WI38 (cell line): ENCODE data around the gene PITPNM1.

Experiments used
- H3K4me3 ChIP-seq: 2 replicates; pipeline ENCODE4 v1.5.1; 2011; ENCODE audit warnings: low read depth, mild to moderate bottlenecking, control low read depth, low read length
- TF ChIP-seq, protein P1 (sequence below): IDR thresholded peaks from 2 replicates; pipeline ENCODE4 v1.5.1; 2012; ENCODE audit warnings: low read depth, mild to moderate bottlenecking, control low read depth, low read length

The PITPNM1 gene

GRCh38 chr11:67534070-67534679, 29.0 kb upstream of the PITPNM1 start:
- H3K4me3 ChIP-seq = no peak overlapping the region
- TF ChIP-seq, protein P1, sequence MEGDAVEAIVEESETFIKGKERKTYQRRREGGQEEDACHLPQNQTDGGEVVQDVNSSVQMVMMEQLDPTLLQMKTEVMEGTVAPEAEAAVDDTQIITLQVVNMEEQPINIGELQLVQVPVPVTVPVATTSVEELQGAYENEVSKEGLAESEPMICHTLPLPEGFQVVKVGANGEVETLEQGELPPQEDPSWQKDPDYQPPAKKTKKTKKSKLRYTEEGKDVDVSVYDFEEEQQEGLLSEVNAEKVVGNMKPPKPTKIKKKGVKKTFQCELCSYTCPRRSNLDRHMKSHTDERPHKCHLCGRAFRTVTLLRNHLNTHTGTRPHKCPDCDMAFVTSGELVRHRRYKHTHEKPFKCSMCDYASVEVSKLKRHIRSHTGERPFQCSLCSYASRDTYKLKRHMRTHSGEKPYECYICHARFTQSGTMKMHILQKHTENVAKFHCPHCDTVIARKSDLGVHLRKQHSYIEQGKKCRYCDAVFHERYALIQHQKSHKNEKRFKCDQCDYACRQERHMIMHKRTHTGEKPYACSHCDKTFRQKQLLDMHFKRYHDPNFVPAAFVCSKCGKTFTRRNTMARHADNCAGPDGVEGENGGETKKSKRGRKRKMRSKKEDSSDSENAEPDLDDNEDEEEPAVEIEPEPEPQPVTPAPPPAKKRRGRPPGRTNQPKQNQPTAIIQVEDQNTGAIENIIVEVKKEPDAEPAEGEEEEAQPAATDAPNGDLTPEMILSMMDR = no peak

GRCh38 chr11:67532889-67533288, 27.7 kb upstream of the PITPNM1 start:
- TF ChIP-seq, protein P1 = no peak
- H3K4me3 ChIP-seq = no peak overlapping the region

DNA sequence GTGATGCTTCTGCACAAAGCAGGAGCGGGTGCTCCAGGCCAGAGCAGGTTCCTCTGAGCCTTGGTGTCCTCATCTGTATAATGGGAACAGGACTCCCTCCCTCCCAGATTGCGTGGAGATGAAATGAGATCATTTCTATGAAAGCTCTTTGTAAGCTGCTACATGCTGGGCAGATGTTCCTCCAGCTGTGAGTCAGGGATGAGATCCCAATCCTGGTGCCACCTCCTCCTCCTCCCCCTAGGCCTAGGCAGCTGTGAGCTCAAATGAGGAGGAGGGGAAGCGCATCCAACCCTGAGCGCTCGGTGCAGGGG, 25.1 kb upstream of the PITPNM1 start:
- TF ChIP-seq, protein P1 = no peak
- no peak overlapping the region for H3K4me3 ChIP-seq

DNA sequence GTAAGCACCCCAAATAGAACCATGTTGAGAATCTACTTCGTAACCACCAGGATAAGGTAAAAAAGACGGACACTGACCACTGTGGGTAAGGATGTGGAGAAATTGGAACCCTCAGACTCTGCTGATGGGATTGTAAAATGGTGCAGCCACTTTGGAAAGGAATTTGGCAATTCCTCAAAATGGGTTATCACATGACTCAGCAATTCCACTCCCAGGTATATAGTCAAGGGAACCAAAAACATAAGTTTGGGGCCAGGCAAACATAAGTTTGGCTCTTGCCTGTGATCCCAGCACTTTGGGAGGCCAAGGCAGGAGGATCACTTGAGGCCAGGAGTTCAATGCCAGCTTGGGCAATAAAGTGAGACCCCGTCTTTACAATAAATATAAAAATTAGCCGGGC, 23.2 kb upstream of the PITPNM1 start:
- H3K4me3 ChIP-seq = no peak overlapping the region
- TF ChIP-seq, protein P1 = no peak

DNA sequence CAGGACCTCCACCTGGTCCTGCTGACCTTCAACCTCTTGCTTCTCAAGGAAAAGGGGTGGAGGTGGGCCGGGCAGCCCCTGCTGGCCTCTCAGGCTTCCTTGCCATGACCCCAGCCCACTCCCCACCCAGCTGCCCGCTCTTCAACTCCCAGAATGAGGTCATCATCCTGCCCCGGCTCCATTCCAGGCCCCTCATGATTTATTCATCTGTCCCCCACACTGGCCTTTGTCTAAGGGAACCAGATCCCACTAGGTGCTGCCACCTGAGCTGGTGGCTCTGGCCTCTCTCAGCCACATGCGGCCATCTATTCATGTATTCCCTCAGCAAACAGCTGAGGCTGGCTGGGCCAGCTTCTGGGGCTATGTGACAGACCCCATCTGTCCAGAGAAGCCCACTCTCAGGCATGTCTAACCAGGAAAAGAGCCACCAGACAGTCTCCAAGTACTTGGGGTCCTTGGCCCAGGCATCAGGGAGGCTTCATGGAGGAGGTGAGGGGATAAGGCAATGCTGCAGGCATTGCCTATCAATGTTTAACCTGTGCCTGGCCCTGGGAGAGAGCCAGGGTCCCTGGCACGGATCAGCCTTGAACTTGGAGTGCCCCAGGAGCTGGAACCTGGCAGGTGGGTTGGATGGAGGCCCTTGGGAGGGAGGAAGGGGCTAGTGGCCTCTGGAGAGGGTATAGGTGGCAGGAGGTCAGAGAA, 20.3 kb upstream of the PITPNM1 start:
- H3K4me3 ChIP-seq = no peak overlapping the region
- TF ChIP-seq, protein P1 = no peak

GRCh38 chr11:67524480-67524808, 19.3 kb upstream of the PITPNM1 start:
- no peak overlapping the region for H3K4me3 ChIP-seq
- TF ChIP-seq, protein P1 = no peak

GRCh38 chr11:67523556-67524479, 18.7 kb upstream of the PITPNM1 start:
- no peak overlapping the region for H3K4me3 ChIP-seq
- TF ChIP-seq, protein P1 = no peak
